GM18870 (cell line): ENCODE measurements around the gene DRC1.
"Not testable (repeated sequence)": the region's sequence is repeated elsewhere in the genome, so short reads cannot be mapped to it uniquely, and the experiment has no call there.

Source experiments
- ATAC-seq: cut with Tn5 transposase; IDR thresholded peaks from one replicate; pipeline ENCODE4 v1.9.1; 2021; ENCODE audit warnings: moderate library complexity; ENCODE audit not compliant: unreplicated experiment

DRC1 gene

DNA sequence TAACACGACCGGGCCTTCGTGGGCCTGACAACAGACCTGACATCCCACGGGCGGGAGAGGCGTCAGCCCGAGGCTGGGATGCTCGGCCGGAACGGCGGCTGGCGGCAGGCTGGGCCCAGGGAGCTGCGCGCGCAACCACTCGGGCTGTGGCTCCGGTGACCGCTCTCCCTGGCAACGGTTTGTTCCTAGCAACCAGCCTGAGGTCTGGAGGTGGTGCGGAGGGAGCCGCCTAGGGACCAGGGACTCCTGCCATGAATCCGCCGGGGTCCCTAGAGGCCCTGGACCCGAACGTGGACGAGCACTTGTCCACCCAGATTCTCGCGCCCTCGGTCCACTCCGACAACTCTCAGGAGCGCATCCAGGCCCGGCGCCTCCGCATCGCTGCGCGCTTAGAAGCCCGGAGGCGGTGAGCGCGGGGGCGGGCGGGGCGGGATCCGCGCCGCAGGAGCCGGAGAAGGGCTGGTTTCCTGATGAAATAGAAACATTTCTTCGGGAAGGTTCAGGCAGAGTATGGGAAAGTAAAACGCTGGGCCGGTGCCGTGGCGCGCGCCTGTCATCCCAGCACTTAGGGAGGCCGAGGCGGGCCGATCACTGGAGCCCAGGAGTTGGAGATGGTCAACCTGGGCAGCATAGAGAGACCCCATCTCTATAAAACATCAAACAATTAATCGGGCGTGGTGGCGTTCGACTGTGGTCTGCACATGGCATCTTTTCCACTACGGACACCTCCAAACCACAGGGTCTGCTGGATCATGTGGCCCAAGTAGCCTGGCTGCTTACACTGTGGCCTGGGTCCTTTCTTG is at the start of gene DRC1:
DRC1 (plus strand) TSS at position 182 of the 803 bp plus-strand sequence; CDS start at position 252, 70 bp downstream.
- ATAC-seq, result no peak

DNA sequence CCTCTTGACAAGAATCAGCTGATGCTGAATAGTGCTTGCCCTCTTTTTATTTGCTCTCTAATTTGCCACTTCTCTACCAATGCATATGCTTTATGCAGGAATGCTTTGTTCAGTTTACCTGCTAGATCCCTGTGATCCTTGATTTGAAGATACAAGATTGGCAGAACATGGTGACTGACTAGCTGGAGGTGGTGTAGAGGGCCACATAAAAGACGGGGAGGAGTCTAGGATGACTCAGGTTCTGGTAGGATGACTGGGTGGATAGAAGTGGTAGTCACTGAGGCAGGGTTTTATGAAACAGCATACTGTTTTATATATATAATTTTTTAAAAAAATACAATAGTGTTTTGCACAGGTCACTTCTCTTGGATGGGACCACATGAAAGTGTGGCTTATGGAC is 48.8 kb upstream of the DRC1 start:
- no peak for ATAC-seq

DNA sequence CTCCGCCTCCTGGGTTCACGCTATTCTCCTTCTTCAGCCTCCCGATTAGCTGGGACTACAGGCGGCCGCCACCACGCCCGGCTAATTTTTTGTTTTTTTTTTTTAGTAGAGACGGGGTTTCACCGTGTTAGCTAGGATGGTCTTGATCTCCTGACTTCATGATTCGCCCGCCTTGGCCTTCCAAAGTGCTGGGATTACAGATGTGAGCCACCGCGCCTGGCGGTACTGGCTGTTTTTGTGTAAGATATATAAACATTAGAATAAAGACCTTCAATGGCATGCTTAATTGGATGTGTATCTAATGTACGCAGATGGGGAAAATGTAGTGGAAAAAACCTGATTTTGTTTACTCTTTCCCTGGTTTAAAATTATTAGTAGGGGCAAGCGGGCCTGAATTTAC is 47.3 kb upstream of the DRC1 start:
- not testable (repeated sequence) for ATAC-seq

DNA sequence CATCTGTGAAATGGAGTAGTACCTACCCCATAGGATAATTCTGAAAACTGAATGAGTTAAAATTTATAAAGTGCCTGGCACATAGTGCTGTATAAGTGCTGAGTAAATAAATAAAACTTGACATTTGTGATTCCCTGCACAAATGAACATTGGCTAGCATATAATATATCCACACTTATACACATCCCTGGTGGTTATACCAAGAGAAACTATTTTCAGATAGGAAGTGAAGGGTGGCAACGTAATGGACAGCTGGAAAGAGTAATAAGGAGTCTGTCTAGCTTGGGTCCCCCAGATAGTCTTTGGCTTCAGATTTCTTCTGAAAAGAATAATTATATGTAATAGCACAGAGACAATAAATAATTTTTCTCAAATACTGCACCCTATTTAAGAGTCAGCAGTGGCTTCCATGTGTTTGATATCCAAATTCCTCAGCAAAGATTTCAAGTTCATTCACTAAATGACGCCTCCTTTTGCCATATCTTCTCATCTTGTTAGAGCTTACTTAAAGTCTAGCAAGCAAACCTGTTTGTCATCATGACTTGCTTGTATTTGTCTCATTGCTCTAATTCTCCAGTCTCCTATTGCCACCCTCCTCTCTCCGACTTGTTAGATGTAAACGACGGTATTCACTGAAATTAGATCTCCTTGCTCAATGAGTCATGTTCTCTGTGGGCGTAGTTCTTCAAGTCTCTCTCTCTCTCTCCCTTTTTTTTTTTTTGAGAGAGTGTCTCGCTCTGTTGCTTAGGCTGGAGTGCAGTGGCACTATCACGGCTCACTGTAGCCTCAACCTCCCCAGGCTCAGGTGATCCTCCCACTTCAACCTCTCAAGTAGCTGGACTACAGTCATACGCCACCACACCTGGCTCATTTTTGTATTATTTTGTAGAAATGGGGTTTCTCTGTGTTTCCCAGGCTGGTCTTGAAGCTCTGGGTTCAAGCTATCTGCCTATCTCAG is 46.4 kb upstream of the DRC1 start:
- ATAC-seq, result no peak

DNA sequence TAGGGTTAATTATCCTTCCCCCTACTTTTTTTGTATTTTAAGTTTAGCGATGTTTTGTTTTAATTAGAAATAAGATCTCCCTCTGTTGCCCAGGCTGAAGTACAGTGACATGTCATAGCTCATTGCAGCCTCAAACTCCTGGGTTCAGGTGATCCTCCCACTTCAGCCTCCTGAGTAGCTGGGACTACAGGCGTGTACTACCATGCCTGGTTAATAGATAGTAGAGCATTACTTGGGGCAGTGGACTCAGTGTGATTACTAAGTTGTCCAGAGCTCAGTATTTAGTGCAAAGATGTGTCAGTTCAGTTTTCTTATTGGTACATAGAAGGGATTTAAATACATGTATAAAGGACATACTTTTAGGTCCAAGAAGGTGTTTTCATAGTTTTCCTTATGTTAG is 45.6 kb upstream of the DRC1 start:
- ATAC-seq, result no peak

DNA sequence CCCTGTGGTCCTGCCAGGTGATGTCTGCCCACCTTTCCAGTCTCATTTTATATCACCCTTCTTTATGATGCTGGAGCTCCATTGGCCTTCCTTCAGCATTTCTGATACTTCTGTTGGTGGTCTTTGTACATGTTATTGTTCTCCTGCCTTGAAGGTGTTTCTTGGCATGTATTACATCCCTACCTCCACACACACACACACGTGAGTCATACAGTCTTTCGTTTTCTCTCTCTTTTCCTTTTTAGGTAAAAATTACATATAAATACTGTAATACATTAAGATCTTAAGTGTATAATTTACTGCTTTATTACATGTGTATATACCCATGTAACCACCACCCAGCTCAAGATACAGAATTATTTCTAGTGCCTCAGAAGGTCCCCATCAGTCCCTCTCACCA is 44.9 kb upstream of the DRC1 start:
- no peak for ATAC-seq

DNA sequence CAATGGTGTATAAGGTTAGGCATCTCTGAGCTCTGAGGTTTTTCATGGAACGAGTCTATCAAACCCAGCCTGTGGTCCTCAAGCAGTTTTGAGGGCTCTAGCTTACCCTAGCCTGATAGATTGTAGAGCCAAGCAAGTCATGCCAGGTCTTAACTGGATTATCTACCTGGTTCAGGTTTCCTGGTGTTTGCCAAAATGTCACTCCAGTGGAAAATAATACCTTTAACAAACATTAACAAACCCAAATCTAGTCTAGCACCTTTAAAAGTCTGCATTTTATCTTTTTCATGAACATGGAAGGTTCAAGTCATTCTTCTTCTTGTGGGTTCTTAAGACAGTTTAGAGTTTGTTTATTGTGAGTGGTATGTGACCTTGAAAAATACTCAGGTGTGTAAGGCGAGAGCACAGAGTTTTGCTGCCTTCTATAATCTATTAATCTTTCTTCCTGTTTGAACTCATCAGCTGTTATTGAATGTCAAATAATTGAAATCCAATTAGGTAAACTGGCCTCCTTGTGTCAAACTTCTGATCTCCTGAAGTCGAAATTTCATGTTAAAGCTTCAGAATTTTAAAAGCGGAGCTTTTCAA is 41.7 kb upstream of the DRC1 start:
- no peak for ATAC-seq

DNA sequence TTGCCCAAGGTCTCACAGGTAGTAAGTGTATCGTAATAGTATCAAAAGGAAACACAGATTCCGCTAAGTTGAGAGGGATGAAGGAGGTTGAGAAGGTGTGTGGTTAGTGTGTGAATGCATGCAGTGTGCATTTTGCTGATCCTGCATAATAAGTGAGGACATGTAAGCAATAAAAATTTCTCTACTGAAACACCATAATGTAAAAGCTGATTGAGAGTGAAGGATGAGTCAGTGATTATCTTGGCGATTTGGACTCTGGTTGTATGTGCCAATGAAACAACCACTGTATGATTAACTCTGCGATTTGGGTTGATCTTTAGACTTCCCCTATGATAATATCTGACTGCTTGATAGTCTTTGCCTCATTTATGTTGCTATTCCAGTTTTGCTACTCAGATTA is 38.4 kb upstream of the DRC1 start:
- ATAC-seq, result no peak

DNA sequence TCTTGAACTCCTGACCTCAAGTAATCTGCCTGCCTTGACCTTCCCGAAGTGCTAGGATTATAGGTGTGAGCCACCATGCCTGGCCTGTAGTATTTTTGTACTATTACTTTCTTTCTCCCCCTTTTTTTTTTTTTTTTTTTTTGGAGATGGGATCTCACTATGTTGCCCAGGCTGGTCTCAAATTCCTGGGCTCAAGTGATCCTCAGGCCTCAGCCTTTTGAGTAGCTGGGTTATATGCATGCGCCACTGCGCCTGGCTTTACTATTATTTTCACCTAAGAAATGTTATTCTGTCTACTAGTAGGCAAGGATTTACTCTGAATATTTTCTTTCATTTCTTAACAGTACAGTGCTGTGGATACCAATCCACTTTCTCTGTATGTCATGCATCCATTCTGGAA is 37.8 kb upstream of the DRC1 start:
- ATAC-seq, result no peak

DNA sequence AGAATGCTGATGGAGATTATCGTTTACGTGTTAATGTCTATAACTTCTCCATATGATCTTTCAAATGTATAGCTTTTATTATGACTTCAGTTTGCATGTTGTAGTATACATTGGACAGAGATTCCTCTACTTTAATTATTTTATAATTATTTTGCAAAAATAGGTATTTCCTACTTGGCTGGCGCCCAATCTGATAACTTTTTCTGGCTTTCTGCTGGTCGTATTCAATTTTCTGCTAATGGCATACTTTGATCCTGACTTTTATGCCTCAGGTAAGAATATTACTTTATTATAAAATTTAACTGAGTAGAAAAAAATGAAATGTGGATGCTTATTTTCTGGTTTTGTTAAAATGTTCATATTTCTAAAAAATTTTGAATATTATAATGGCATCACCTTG is 37.1 kb upstream of the DRC1 start:
- ATAC-seq, result no peak

DNA sequence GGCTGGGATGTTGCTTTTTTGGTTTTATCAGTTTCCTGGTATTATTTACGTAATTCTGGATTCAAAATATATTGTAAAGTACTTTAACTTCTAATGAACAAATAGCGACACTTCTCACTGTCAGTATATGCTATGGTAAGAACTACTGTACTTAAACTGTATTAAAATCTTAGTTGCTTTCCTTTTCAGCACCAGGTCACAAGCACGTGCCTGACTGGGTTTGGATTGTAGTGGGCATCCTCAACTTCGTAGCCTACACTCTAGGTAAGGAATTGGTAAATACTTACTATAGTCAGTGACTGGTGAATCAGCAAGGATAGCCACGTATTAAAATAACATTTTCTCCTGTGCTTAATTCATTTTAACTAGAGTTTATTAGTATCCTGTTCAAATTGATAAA is 34.8 kb upstream of the DRC1 start:
- no peak for ATAC-seq

DNA sequence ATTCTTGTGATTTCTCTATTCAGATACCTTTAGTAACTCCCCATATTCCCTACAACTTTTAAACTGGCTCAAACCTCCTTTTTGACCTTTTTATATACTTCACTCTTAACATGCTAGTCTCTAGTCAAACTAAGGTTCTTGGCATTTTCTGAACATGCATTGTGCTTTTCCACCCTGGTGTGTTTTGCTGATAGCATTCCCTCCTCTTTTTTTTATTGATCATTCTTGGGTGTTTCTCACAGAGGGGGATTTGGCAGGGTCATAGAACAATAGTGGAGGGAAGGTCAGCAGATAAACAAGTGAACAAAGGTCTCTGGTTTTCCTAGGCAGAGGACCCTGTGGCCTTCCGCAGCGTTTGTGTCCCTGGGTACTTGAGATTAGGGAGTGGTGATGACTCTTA is 32.1 kb upstream of the DRC1 start:
- ATAC-seq, result not testable (repeated sequence)

DNA sequence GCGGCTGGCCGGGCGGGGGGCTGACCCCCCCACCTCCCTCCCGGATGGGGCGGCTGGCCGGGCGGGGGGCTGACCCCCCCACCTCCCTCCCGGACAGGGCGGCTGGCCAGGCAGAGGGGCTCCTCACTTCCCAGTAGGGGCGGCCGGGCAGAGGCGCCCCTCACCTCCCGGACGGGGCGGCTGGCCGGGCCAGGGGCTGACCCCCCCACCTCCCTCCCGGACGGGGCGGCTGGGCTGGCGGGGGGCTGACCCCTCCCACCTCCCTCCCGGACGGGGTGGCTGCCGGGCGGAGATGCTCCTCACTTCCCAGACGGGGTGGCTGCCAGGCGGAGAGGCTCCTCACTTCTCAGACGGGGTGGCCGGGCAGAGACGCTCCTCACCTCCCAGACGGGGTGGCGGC is 30.8 kb upstream of the DRC1 start:
- ATAC-seq, result not testable (repeated sequence)

DNA sequence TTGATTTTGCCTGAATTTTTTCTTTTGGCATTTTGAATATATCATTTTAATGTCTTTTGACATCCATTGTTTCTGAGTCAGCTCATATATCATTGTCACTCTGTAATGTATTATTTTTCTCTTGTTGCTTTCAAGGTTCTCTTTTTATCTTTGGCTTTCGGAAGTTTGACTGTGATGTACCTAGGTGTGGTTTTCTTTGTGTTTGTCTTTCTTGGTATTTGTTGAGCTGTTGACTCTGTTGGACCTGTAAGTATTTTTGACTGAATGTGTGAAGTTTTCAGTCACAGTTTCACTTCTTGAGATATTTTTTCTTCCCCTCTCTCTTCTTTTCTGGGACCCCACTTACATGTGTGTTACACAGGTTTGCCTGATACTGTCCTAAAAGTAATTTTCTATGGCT is 24.9 kb upstream of the DRC1 start:
- no peak for ATAC-seq

DNA sequence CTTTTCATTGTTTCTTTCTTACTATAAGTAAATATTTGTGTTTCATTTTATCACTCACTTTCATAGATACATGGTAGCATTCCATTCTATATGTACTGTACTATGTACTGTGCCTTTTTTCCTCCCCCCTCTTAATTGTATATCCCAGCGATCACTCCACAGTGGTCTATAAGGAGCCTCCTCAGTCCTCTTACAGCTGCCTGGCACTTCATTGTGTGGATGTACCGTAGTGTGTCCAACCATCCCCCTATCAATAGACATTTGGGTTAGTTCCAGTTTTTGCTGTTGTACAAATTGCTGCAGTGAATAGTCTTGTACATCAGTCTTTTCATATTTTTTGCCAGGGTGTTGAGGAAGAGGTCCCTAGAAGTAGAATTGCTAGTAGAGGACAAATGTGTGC is 21.4 kb upstream of the DRC1 start:
- ATAC-seq, result no peak

DNA sequence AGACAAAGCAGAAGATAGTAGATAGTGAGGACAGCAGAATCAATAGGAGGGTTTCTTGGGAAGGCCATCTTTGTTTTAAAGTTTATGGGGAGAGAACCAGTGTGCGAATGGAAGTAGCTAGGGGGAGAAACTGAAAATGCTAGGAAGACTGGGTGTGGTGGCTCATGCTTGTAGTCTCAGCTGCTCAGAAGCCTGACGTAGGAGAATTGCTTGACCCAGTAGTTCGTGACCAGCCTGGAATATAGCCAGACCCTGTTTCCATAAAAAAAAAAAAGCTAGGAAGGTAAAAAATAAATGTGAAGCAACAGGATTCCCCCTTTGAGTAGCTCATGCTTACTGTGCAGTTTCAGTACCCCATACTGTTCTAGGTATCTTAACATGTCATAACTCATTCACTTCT is 19.2 kb upstream of the DRC1 start:
- ATAC-seq, result no peak

DNA sequence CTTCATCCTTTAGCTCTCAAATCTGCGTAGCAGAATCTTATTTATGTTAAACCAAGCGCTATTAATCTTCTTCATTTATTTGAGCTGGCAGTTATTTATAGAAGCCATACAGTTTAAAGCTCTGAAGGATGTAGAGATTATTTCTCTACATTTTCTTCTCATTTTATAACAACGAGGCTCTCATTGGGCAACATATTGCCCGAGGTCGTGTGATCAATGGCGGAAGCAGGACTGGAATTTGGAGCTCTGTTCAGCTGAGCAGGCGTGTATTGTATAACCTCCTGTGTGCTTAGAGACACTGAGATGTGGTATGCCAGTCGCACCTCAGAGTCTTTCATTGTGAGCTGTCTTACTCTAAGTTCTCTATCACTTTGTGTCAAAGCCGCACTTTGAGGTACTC is 17.5 kb upstream of the DRC1 start:
- ATAC-seq, result no peak

DNA sequence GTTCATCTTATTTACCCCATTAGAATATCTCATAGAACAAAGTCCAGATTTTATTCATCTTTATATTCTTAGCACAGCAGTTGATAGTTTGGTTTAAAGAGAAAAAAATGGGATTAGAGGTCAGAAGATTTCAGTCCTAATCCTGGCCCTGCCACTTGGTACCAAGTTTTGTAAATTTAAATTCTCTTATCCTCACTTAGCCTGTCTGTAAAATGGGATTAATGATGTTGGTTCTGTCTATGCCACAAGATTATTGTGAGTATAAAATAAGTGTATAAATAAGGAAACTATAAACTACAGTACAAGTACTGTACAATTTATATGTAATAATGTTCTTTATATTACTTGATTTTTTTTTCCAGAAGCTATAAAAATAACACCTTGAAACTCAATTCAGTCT is 17.1 kb upstream of the DRC1 start:
- ATAC-seq, result no peak

DNA sequence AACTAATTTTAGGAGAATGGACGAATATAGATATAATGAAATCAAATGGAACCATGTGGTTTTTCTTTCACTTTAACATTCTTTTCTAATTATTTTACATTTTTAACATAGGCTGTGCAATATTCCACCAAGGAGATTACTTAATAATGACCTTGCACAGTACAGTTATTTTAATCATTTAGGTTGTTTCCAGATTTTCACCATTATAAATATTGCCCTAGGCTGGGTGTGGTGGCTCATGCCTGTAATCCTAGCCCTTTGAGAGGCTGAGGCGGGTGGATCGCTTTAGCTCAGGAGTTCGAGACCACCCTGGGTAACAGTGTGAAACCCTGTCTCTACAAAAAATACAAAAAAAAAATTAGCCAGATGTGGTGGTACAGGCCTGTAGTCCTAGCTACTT is 14.5 kb upstream of the DRC1 start:
- no peak for ATAC-seq

DNA sequence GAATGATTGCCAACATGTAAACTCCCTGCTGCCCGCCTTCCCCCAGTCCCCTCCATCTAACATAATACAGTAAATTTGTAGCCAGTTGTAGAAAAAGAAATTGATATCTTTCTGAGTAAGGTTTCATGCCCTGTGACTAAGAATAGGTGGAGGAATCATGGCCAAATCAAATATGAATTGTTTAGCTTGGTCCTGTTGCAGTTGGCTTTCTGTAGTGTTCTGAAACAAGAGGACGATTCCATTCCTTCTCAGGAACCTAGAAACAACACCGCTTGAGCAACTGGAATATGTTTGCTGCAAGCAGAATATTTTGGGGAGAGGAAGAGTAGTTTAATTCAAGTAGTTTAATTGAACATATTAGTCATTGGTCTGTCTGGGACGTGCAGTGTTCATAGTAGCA is 7.0 kb upstream of the DRC1 start:
- no peak for ATAC-seq

DNA sequence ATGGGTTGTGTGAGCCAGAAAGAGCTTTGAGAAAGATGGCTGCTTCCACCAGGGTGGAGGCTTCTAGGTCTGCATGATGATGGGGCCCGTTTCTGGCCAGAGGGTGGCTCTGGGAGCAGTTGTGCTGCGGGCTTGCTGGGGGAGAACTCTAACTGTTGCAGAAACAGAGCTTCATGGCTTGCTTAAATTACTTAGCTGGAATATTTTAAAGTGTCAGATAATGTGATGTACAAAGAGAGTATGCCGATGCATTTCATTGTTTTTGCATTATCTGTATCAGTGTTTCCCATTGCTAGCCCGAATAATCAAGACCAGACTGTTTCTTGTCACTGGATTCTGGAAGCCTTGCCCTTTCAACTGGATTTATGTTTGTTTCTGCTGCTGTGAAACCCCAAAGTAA is 6.3 kb upstream of the DRC1 start:
- no peak for ATAC-seq
